Activated CD4-positive, CD25-positive, alpha-beta regulatory T cell treated with anti-CD3 and anti-CD28 coated beads, Interleukin-2, amount 50 U/mL, for 72 hours (primary cell): ENCODE data around the gene SIGMAR1.
"Not testable (repeated sequence)": the region's sequence is repeated elsewhere in the genome, so short reads cannot be mapped to it uniquely, and the experiment has no call there.

Experiments used
- DNase-seq: peaks from one replicate; pipeline ENCODE4 v3.0.0; 2021

SIGMAR1 gene

DNA sequence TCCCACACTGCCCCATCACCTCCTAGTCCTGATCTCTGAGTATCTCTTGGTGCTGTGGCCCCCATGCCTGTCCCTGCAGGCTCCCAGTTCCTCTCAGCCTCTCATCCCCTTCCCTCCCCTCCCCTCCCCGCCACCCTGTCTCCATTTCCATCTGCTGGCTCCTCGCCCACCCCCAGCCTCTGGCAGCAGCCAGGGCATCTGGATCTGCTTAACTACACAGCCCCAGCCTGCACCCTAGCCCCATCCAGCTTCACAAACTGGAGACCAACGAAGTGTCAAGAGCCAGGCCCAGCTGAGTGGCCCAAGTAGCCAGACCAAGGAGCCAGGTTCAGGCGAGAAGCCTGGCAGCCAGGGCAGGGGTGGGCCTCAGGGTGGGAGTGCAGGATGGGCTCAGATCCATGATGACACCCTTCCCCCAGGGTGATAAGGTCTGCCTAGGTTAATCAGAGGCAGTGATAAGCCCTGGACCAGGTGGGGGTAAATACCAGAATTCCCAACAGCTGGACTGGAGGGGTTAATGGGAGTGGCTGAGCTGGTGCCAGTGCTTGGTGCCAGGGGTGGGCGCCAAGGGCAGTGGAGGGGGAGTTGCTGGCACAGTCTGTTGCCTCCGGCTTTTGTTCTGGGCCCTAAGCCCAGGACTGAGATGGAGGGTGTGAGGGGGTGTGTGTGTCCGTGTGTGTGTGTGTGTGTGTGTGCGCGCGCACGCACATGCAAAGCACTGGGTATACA lies 16.9 kb upstream of the SIGMAR1 start:
- DNase-seq = no peak

DNA sequence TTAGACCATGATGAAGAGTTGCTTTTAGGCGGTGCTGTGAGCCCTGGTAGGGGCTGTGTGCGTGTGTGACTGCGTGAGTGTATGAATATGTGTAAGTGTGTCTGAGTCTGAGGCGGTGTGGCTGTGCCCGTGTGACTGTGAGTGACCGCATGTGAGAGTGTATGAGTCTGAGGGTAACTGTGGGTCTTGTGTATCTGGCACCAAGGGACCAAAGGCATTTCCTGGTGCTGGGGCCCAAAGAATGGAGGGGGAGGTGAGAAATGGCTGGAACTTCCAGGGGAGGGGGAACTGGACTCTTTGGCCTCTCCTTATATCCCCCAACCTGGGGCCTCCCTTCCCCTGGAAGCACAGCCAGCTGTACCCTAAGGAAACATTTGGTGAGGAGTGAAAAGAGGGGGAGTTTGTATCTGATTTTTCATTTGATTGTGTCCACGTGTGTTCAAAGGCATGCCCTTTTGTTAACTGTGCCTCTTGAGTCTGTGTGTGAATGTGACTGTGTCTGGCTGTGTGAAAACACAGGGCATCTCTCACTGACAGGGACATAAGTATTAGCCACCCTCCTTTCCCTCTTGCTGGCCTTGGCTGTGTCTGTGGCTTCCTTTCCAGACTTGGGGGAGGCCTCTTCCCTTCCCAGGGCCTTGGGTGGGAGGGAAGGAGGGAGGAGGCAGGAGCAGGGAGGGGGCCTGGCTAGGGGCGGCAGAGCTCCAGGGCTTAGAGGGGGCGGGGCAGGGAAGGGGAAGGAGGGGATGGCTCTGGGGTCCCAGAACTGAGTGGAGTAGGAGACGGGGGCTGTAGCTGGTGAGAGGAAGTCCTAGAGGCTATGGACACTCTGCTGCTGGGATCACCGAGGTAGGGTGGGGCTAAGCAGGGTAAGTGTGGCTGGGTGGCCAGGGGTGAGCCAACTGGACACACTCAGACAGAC lies 15.8 kb upstream of the SIGMAR1 start:
- DNase-seq = no peak

DNA sequence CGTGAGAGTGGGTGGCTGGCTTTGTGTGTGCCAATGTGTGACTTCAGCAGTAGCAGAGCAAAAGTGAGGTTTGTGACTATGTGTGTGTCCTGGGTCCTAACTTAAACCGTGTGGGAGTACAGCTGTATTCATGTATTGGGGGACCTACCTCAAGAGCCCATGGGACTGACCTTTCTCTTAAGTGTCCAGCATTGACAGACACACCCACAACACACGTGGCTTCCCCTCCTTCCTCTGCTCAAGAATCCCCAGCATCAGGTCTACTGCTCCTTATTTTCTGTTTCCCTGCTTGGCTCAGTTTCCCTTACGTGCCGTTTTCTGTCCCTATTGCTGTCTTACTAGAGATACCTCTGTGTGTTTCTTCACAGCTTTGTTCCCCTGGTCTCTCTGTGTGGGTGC lies 15.0 kb upstream of the SIGMAR1 start:
- DNase-seq = no peak

DNA sequence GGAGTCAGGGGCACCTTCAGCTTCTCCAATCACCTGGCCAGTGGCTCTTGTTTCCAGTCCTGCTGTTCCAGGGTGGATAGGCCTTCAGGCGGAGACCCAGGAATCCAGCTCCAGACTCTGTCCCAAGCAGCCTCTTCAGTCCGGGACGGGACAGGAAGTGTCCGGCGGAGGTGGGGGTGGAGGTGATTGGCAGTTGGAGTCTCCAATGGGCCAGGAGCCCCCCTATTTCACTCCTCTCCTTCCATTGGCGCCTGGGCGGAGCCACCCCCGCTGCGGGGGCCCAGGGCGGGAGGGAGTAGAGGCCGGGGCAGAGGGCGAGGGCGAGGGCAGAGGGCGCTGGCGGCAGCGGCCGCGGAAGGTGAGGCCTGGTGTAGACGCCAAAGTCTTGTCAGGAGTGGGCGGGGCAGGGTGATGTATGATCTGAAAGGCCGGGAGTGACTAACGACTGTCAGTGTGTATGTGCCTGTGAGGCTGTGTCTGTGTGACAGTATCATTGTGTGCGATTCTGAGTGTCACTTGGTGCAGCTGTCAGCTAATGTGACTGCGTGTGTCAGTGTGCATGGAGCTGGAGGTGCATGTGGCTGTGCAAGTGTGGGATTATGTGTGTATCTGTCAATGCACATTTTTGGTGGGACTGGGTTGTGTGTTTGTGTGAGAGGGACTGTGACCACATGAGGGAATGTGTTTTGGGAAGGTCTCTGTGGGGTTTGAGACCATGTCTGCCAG lies 14.5 kb upstream of the SIGMAR1 start, which contains the start of gene IL11RA:
TSS of gene IL11RA (plus strand) at position 310 of the 726 bp plus-strand sequence. CDS start 3,033 bp downstream, outside the sequence.
- peak; percentile 48 for DNase-seq

DNA sequence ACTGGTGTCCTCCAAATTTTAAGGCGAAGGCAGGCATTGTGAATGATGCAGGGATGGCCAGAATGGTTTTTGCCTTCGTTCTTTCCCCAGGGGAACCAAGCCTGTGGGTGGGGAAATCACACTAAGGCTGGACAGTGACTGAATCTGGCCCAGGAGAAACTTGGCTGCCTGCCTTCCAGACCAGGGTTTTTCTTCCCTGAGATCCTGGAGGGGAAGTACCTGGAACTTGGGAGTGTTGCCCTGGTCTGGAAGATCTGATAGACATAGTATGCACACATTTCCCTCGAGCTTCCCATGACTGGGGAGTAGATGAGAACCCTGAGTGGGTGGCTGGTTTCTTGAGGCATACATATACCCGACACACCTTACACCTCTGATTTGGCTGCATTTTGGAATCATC lies 13.7 kb upstream of the SIGMAR1 start:
- no peak for DNase-seq

DNA sequence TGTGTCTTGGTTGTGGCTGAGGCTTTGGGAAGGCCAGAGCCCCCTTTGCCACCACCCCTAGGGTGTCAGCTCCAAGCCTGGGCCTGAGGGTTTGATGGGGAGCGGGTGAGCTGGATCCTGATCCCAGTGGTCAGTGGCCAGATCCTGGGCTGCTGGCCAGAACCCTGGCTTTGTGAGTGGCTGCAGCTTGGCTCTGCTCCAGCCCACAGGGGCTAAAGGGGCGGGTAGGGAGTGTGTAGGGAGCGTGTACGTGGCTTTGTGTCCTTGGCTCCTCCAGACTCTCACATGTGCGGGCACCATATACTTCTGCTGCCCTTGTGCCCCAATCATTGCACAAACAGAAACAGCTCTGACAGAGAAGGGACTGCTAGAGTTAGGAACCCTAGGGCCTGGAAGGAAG lies 13.2 kb upstream of the SIGMAR1 start:
- no peak for DNase-seq

DNA sequence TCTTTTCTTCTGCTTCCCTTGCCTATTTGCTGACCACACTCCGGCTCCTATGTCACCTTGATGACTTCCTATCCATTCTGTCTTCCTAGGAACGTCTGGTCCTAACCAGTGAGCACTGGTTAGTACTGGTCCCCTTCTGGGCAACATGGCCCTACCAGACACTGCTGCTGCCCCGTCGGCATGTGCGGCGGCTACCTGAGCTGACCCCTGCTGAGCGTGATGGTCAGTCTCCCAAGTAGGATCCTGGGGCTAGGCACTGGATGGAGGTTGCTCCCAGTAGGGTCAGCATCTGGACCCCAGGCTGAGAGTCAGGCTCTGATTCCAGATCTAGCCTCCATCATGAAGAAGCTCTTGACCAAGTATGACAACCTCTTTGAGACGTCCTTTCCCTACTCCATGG lies 11.1 kb upstream of the SIGMAR1 start:
- no peak for DNase-seq

DNA sequence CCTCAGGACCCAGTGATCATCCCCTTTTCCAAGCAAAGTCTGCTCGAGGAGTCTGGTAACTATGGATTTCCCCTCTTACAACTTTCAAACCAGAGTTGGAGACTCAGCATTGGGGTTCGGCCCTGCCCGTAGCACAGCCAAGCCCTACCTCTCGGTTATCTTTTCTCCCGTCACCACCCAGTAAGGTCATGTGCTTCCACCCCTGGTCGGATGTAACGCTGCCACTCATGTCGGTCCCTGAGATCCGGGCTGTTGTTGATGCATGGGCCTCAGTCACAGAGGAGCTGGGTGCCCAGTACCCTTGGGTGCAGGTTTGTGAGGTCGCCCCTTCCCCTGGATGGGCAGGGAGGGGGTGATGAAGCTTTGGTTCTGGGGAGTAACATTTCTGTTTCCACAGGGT lies 10.1 kb upstream of the SIGMAR1 start:
- no peak for DNase-seq

DNA sequence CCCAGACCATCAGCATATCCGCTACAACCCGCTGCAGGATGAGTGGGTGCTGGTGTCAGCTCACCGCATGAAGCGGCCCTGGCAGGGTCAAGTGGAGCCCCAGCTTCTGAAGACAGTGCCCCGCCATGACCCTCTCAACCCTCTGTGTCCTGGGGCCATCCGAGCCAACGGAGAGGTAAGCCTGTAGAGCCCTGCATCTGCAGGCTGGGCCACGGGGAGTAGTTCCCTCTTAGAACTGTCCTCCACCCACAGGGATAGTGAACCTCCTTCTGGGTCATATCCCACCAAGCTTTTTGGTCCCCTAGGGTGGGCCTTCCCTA lies 9.5 kb upstream of the SIGMAR1 start:
- DNase-seq = no peak

DNA sequence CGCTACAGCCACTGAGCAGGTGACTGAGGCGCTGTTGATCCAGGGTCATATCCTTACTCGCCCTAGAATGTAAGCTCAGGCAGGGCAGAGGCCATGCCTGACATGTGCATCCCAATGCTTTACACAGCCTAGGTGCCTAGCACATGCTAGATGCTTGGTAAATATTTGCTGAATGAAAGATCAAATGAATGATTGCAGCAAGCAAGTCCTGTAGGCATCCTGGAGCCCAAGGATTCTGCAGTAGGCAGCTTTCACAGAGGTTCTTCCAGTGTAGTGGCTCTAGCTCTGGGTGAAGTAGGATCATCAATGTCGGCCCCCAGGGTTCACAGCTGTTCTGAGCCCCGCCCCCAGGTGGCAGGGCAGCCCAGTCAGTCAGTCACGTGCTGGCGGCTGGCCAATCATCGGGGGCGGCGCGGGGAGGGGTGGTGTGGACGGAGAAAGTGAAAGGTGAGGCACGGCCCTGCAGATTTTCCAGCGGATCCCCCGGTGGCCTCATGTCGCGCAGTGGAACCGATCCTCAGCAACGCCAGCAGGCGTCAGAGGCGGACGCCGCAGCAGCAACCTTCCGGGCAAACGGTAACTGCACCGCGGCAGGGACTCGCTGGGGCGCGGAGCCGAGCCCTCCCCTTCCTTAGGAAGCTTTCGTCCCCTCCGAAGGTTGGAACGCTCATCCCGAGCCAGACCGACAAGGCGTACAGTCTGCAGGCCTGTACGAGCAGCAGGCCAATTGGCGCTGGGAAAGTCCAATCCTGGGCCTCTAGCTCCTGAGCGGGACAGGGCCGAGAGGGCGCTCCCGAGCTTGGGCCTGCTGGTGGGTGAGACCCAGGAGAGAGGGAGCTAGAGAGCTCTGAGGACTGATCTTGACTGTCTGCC lies 8.9 kb upstream of the SIGMAR1 start, which contains the start of gene GALT:
TSS of gene GALT (plus strand) at position 465 of the 873 bp plus-strand sequence. CDS start at position 495, 30 bp downstream.
- peak; percentile 99 for DNase-seq

DNA sequence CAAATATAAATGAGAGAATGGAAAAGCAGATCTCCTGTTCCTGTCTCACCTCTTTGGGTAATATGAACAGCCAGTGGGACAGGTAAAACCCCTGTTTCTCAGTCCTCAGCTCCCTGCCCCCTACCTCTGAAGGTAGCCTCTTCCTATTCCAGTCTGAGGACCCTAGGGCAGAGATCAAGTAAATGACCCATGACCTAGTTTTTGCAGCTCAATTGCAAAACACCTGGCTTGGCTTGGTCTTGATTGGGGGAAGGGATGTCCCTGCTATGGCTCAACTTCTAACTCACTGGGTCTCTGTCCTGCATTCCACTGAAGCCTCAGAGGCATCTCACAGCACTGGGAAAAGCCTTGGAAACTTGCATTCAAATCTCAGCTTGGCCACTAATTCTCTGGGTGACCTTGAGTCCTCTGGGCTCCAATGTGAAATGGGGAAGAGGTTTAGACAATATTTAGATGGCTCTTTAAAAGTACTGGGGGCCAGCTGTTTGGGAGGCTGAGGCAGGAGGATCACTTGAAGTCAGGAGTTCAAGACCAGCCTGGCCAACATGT lies 7.3 kb upstream of the SIGMAR1 start:
- no peak for DNase-seq

DNA sequence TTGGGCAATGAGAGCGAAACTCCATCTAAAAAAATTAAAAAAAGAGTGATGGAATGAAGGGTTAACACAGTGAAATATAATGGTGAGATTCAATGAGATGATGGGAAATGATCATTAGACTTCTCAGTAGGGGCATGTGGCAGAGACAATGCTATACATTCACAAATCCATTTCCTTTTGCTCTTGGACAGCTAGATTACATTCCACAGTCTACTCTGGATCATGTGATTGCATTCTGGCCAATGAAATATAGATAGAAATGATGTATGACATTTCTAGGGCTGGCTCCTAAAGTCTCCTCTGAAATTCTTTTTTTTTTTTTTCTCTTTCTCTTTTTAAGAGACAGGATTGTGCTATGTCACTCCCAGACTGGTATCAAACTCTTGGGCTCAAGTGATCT lies 5.1 kb upstream of the SIGMAR1 start:
- DNase-seq = no peak

DNA sequence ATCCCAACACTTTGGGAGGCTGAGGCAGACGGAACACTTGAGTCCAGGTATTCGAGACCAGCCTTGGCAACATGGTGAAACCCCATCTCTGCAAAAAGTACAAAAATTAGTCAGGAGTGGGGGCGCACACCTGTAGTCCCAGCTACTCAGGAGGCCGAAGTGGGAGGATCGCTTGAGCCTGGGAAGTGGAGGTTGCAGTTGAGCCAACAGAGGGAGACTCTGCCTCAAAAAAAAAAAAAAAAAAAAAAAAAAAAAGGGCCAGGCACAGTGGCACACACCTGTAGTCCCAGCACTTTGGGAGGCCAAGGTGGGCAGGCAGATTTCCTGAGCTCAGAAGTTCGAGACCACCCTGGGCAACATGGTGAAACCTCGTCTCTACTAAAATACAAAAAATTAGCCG lies 1.7 kb upstream of the SIGMAR1 start:
- not testable (repeated sequence) for DNase-seq

DNA sequence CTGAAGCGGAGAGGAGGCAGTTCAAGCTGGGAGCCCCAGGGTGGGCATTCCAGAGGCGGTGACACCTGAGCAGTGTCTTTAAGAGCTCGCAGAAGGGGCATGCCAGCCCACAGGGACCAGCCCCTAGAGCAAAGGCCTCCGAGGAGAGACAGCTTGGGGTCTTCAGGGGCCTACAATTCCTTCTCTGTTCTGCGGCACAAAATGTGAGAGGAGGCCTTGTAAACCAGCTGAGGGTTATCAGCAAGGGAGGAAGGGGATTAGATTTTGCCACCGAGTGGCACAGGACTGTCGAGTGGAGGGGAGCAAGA lies 505 bp upstream of the SIGMAR1 start:
- no peak for DNase-seq

DNA sequence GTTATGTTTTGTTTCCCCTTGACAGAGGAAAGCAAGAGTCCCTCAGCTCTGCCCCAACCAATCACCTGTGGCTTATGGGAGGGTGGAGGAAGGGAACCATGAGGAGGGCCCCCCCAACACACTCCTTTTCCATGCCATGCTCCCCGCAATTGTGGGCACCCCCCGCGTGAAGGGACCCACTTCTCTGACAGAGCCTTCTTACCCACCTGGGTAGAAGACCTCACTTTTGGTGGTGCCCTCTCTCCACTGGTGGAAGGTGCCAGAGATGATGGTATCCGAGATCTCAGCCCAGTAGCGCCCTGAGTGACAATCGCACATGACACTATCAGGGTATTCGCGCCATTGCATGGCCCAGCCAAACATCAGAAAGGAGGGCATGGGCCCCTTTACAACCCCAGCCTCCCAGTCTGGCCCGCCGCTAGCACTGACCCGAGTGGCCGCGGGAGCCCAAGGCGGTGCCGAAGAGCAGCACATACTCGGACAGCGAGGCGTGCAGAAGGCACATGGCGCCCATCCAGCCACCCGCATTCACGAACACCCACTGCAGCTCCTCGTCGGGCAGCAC lies 714 bp downstream of the SIGMAR1 start:
- DNase-seq = no peak

DNA sequence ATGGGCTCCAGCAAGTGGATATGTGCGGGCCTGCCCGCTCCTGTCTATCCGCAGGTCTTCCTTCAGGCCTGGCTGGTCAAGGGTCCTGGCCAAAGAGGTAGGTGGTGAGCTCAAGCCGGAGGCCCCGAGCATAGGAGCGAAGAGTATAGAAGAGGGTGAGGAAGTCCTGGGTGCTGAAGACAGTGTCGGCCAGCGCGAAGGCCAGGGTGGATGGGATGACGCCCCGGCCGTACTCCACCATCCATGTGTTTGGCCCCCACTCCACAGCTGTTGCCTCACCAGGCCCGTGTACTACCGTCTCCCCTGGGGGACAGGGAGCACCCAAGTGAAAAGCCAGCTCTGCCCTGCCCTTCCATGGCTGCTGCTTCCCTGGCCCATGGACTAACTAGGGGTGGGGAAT lies 2.0 kb downstream of the SIGMAR1 start:
- no peak for DNase-seq

DNA sequence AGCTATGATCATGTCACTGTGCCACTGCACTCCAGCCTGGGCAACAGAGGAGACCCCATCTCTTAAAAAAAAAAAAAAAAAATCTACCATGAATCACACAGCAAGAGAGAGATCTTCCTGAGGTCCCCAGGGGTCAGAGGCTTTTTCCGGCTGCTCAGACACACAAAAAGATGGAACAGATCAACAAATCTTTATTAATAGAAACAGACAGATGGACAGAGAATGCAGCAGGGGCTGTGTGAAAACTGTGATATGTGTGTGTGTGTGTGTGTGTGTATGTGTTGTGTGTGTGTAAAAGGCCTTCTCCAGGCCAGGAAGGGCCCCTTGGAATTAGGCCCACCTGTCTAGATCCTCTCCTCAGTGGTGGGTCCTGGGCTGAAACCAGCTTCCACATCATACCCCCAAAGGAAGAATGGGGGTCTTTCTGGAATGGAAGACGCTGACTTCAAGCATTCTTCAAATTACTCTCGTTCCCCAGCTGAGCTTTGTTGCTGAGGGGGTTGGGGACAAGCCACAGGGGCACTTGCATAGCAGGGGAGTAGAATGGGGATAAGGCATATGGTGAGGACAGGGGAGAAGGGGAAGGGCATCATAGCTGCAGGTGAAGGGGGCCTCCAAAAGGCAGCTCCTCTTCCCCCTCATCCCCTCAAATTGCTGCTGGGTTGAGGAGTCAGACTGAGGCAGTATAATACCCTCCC lies 2.9 kb downstream of the SIGMAR1 start:
- DNase-seq = no peak

DNA sequence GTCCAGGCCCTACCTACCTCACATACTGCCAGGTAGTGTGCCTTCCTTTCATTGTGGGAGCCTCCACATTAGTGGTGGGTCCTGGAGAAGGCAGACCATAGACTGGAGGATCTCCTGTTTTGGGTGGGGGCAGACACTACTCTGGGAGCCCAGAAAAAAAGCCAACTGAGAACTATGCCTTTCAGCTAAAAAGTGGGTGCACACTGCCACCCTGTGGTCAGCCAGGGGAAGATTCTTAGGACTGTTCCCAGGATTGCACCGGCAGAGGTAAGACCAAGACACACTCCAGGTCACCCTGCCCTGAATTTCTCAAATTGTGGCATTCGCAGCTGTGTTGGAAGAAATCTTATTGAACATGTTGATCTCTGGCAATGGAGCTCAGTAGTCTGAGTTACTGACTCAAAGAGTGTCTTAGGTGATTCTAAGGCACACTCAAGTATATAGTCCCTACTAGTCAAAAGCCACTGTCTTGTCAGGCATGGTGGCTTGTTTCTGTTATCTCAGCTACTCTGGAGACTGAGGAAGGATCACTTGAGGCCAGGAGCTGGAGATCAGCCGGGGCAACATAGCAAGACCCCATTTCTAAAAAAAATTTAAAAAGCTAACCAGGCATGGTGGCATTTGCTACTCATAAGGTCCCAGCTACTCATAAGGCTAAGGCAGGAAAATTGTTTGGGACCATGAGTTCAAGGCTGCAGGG lies 3.6 kb downstream of the SIGMAR1 start:
- peak; percentile 77 for DNase-seq

DNA sequence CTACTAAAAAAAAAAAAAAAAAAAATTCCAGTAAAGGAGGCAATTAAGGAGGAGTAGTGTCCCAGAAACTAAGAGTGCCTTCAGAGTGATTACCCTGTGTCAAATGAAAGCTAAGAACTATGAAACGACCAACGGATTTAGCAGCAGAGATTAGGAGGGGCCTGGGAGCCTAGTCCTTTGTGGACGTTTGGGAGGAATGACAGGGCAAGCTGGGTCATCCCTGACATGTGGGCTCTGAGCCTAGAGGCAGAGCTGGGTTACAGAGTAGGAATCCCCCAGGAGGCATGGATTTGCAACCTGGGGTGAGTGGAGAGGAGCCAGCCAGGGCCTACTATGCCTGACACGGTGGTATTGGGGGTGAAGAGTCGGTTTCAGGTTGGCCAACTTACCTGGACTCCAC lies 4.4 kb downstream of the SIGMAR1 start:
- no peak for DNase-seq

DNA sequence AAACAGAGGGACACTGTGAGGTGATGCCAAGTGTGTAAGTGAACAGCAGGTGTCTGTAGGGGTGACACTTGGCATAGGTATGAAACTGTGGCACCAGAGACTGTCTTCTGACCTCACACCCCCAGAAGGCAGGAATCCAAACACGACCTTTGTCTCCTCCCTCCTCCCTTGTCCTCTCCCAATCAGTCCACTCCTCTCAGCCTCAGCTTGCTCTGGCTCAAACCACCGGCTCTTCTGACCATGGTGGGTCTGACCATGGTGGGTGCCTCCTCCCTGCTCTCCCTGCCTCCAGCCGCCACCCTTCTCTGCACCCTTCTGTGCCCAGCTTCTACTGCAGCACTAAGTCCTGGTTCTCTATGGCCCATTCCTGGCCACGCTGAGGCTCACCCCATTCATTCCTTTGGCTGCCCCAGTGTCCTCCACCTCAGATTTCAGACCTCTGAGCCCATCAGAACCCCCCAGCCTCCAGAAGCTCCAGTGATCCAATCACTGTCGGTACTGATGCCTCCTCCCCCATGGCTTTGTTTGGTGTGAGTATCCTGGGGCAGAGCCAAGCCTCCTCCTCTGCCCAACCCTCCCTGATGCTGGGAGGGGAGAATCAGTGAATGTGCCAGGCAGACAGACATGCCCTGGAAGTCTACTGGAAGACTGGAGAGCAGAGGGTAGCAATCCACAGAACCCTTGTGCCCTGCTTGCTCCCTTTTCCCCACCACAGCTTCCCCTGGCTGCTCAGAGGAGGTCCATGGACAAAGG lies 7.0 kb downstream of the SIGMAR1 start:
- no peak for DNase-seq
